GM12873 (cell line): ENCODE data around the gene VEZT.

ENCODE experiments used
- CTCF ChIP-seq: IDR thresholded peaks from 2 replicates; pipeline ENCODE4 v1.5.1; 2012; ENCODE audit warnings: low read depth, mild to moderate bottlenecking, moderate library complexity, low read length, control low read depth; ENCODE audit not compliant: insufficient read depth; ENCODE audit errors: missing control alignments

VEZT gene

GRCh38 chr12:95240556-95240955 is 22.9 kb downstream of the VEZT start:
- no peak for TF ChIP-seq CTCF

DNA sequence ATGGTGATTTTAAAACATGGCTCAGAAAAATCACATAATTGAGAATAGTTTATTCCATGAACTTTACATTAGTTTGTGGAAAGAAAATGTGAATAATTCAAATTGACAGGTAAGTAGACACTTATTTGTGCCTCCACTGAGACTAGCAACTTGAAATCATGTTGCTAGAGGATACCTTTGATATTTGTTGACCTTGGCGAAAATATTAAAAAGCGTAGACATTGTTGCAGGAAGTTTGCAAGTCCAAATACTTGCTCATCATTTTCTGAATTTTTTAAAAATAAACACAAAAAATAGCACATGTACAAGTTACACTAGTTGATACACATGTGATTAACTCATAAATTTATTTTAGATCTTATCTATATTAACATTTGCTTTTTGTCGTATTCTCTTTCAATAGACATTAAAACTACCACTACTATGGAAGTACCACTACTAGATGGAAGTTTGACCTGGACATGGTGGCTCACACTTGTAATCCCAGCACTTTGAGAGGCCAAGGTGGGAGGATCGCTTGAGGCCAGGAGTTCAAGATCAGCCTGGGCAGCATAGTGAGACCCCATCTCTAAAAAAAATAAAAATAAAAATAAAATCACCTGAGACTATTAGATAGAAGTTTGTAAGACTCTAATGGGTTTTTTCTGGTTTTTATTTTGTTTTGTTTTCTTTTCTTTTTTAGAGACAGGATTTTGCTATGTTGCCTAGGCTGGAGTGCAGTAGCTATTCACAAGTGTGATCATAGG is 24.3 kb downstream of the VEZT start:
- no peak for TF ChIP-seq CTCF

DNA sequence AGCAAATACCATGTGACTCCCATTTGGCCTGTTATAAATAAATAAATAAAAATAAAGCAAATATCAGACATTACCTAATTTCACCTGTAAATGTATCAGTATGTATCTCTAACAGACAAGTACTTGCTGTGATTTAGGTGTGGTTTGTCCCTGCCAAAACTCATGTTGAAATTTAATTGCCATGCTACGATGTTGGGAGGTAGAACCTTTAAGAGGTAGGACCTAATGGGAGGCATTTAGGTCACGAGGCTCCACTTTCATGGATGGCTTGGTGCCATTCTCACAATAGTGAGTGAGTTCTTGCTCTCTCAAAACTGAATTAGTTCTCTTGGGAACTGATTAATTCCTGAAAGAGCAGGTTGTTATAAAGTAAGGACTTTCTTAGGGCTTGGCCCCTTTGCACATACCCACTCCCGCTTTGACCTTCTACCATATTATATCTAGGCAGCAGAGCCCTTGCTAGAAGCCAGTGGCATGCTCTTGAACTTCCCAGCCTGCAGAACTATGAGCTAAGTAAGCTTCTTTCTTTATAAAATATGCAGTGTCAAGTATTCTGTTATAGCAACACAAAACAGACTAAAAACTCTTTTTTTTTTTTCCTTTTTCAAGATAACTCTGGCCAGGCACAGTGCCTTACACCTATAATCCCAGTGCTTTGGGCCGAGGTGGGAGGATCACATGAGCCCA is 26.0 kb downstream of the VEZT start:
- no peak for TF ChIP-seq CTCF

DNA sequence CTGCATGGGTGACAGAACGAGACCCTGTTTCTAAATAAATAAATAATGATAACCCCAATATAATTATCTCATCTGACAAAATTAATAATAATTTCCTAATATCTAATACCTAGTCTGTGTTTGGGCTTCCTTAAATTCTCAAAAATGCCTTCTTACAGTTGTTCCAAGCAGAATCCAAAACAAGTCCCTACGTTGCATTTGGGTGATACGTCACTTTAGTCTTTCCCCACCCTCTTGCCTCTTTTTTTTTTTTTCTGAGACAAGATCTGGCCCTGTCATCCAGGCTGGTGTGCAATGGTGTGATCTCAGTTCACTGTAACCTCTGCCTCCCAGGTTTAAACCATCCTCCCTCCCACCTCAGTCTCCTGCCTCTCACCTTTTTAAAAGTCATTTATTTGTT is 26.7 kb downstream of the VEZT start:
- TF ChIP-seq CTCF, result no peak

GRCh38 chr12:95248095-95248494 is 30.5 kb downstream of the VEZT start:
- TF ChIP-seq CTCF, result no peak

- no peak for TF ChIP-seq CTCF
These were observed 31.2 kb downstream of the VEZT start for GRCh38 chr12:95248604-95249360.

- TF ChIP-seq CTCF, result no peak
These were observed 35.8 kb downstream of the VEZT start for GRCh38 chr12:95253386-95253785.
